Measurements from ENCODE around the gene SSH3. TPM values are rescaled to one million over a fixed set of nuclear protein-coding genes. Genes with fewer than 3 reads are reported as not detected.

The SSH3 gene
- total RNA-seq, 2 donors from 2014 or later: 16.2 to 30.6 TPM

GRCh38 chr11:67304511-67305113 lies 1.3 kb downstream of the SSH3 start:
- no peak for ATAC-seq
- intact Hi-C loops (cut with DNase I): no loop called here
- DNase-seq: peak in 1 of 4 donors; percentile 12

DNA sequence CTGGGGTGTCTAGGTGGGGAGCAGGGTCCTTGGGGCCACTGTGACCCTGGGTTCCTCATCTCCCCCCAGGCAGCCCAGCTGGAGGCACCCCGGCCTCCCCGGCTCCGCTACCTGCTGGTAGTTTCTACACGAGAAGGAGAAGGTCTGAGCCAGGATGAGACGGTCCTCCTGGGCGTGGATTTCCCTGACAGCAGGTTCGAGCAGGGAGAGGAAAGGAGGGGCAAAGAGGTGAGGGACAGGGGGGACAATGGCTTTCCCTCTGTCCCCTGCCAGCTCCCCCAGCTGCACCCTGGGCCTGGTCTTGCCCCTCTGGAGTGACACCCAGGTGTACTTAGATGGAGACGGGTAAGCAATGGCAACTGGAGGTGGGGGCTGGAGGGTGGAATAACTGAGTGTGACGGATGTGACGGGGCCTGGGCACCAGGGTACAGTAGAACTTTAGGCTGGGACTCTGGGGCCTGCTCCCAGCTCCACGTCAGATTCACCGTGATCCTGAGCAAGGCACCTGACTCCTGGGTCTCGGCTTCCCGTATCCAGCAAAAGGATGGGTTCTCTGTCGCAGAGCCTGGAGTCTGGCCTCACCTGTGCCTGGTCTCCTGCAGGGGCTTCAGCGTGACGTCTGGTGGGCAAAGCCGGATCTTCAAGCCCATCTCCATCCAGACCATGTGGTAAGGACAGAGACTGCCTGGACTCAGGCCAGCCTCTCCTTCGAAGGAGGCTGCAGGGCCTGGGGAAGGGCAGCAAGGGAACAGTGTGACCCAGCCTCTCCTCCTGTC lies 3.6 kb downstream of the SSH3 start:
- WGBS, 2 donors: 86 to 90% methylated on average over 14 to 16 of the region's 19 CpGs
- H3K27me3 ChIP-seq: no peaks in the 10 kb centered on the region
- intact Hi-C loops (cut with DNase I): no loop called here
- ATAC-seq (no peak), DNase-seq (no peak)
- TF ChIP-seq POLR2A (IDR thresholded peaks at IDR 0.05): no peak
- TF ChIP-seq, protein P1, sequence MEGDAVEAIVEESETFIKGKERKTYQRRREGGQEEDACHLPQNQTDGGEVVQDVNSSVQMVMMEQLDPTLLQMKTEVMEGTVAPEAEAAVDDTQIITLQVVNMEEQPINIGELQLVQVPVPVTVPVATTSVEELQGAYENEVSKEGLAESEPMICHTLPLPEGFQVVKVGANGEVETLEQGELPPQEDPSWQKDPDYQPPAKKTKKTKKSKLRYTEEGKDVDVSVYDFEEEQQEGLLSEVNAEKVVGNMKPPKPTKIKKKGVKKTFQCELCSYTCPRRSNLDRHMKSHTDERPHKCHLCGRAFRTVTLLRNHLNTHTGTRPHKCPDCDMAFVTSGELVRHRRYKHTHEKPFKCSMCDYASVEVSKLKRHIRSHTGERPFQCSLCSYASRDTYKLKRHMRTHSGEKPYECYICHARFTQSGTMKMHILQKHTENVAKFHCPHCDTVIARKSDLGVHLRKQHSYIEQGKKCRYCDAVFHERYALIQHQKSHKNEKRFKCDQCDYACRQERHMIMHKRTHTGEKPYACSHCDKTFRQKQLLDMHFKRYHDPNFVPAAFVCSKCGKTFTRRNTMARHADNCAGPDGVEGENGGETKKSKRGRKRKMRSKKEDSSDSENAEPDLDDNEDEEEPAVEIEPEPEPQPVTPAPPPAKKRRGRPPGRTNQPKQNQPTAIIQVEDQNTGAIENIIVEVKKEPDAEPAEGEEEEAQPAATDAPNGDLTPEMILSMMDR (IDR thresholded peaks at IDR 0.05): no peak
- H3K36me3 ChIP-seq (replicated peaks in 1 of 2; ENCODE audit: insufficient read depth in 1 of 2, low read depth in 2 of 2): peaks cover 0 to 7% of the 10 kb centered on the region in 2 donors
- H3K4me3 ChIP-seq: no peak overlapping the region
- no peaks in the 10 kb centered on the region for H3K9me3 ChIP-seq
- H3K4me1 ChIP-seq: peaks cover 27% of the 10 kb centered on the region
- H3K27ac ChIP-seq: no peak overlapping the region

More at GRCh38 chr11:67304511-67305113, 1.3 kb downstream of the SSH3 start:
- no peak for TF ChIP-seq POLR2A (IDR thresholded peaks at IDR 0.05)
- TF ChIP-seq, protein P1 (IDR thresholded peaks at IDR 0.05): no peak
- WGBS, 2 donors: 75 to 81% methylated on average over 10 to 14 of the region's 14 CpGs
- Histone ChIP-seq H3K27ac (peak overlapping the region in 3 of 4 donors; percentile 72 to 79 (median 75)), H3K36me3 (replicated peaks in 1 of 2; ENCODE audit: insufficient read depth in 1 of 2, low read depth in 2 of 2) (peaks cover 0 to 7% of the 10 kb centered on the region in 2 donors), H3K9me3 (no peaks in the 10 kb centered on the region), H3K4me3 (peak overlapping the region in 1 of 2 donors; percentile 97), H3K4me1 (peaks cover 34% of the 10 kb centered on the region), H3K27me3 (no peaks in the 10 kb centered on the region)

DNA sequence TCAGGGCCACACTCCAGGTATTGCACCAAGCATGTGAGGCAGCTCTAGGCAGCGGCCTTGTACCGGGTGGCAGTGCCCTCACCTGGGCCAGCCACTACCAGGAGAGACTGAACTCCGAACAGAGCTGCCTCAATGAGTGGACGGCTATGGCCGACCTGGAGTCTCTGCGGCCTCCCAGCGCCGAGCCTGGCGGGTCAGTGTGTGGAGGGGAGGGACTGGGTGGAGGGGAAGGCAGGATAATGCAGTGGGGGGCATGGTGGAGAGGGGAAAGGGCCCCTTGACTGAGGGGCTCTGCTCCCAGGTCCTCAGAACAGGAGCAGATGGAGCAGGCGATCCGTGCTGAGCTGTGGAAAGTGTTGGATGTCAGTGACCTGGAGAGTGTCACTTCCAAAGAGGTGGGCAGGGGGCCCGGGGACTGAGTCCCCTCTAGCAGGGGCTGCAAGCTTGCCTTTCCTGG lies 4.2 kb downstream of the SSH3 start:
- TF ChIP-seq, protein P1 (IDR thresholded peaks at IDR 0.05): no peak
- no peak for TF ChIP-seq POLR2A (IDR thresholded peaks at IDR 0.05)
- no peak for ATAC-seq
- Histone ChIP-seq H3K9me3 (no peaks in the 10 kb centered on the region), H3K4me1 (peaks cover 24% of the 10 kb centered on the region), H3K4me3 (no peak overlapping the region), H3K27me3 (no peaks in the 10 kb centered on the region), H3K36me3 (replicated peaks in 1 of 2; ENCODE audit: insufficient read depth in 1 of 2, low read depth in 2 of 2) (peaks cover 0 to 7% of the 10 kb centered on the region in 2 donors), H3K27ac (no peak overlapping the region)
- 91% methylated on average over 10 to 12 of the region's 12 CpGs for WGBS, 2 donors
- DNase-seq: no peak
- intact Hi-C loops (cut with DNase I): no loop called here

GRCh38 chr11:67308031-67308866 lies 4.9 kb downstream of the SSH3 start:
- DNase-seq: no peak

More at GRCh38 chr11:67308031-67308866, 4.9 kb downstream of the SSH3 start:
- intact Hi-C loops (cut with DNase I): no loop called here
- no peak overlapping the region for H3K27ac ChIP-seq
- ATAC-seq: no peak
- H3K36me3 ChIP-seq (replicated peaks in 1 of 2; ENCODE audit: insufficient read depth in 1 of 2, low read depth in 2 of 2): peaks cover 0 to 7% of the 10 kb centered on the region in 2 donors
- TF ChIP-seq, protein P1 (IDR thresholded peaks at IDR 0.05): no peak
- TF ChIP-seq POLR2A (IDR thresholded peaks at IDR 0.05): no peak
- no peaks in the 10 kb centered on the region for H3K27me3 ChIP-seq
- WGBS, 2 donors: 95 to 96% methylated on average over 20 of the region's 20 CpGs
- H3K4me1 ChIP-seq: peaks cover 20% of the 10 kb centered on the region
- H3K4me3 ChIP-seq: no peak overlapping the region
- H3K9me3 ChIP-seq: no peaks in the 10 kb centered on the region
